Mucosa of descending colon (tissue), 3 donors: ENCODE results near the gene MEIKIN. TPM values are rescaled to one million over a fixed set of nuclear protein-coding genes. Genes with fewer than 3 reads are reported as not detected.

Experiments used
- ATAC-seq: fragments of 200-7000 bp; cut with Tn5 transposase; one replicate; pipeline ENCODE4 v1.9.1; 2020; ENCODE audit warnings: mild to moderate bottlenecking, moderate library complexity
- DNase-seq, 3 donors: peaks; one replicate each; pipeline ENCODE4 v3.0.0-alpha.2; 2020
- H3K36me3 ChIP-seq: fragments of 200-600 bp; one replicate; pipeline ENCODE4 v1.8.0; 2021; ENCODE audit warnings: low read depth, mild to moderate bottlenecking
- H3K4me1 ChIP-seq: fragments of 200-600 bp; one replicate; pipeline ENCODE4 v1.8.0; 2021; ENCODE audit warnings: low read depth, mild to moderate bottlenecking
- H3K4me3 ChIP-seq: fragments of 200-600 bp; one replicate; pipeline ENCODE4 v1.8.0; 2021; ENCODE audit warnings: mild to moderate bottlenecking
- H3K9me3 ChIP-seq: fragments of 200-600 bp; one replicate; pipeline ENCODE4 v1.8.0; 2021; ENCODE audit warnings: mild to moderate bottlenecking
- CTCF ChIP-seq: fragments of 200-600 bp; IDR thresholded peaks from one replicate; pipeline ENCODE4 v1.8.0; 2022; ENCODE audit warnings: antibody characterized with exemption, mild to moderate bottlenecking
- intact Hi-C, 2 donors: fragments of 100-400 bp; cut with DNase I in 1 of 2; cut with micrococcal nuclease in 1 of 2; formaldehyde crosslinking; loops; one replicate each; pipeline versions ENCODE4 v1.11.0 to v1.11.1; 2022; cut with DNase I, micrococcal nuclease
- total RNA-seq, 3 donors: library from RNA; stranded (reverse); fragmentation: NEBNext Ultra II Directional in 2 of 3; extraction: Animal tissue kit (Norgen Biotek cat#: 25700) in 2 of 3; gene quantifications; one replicate each; pipeline versions ENCODE4 v1.2.1 to v1.2.4, GENCODE V29; 2021 to 2023
- donor health status: DM: no; HTN: no; CAD: no; lungs with moderate emphysema.
- donor health status: DM: no; HTN: no; CAD: no.
- donor health status: DM: no; HTN: yes; CAD: no.

Gene MEIKIN
- total RNA-seq, 3 donors from 2014 or later, result not detected

GRCh38 chr5:131795879-131796792, 149.3 kb downstream of the MEIKIN start:
- H3K36me3 ChIP-seq, result no peaks in the 10 kb centered on the region
- H3K9me3 ChIP-seq, result no peaks in the 10 kb centered on the region
- no peak for TF ChIP-seq CTCF
- H3K4me3 ChIP-seq, result peak overlapping the region; percentile 92
- DNase-seq, result peak; percentile 64 to 81 (median 81)
- intact Hi-C loops, result loop anchor here in 1 of 2 donors (5.0 kb wide), 1 partner anchor 159 kb away; the partner anchor contains the start of gene RAPGEF6
- peaks cover 3% of the 10 kb centered on the region for H3K4me1 ChIP-seq
- peak; percentile 62 for ATAC-seq

- intact Hi-C loops, result loop anchor here in 1 of 2 donors (5.0 kb wide), 1 partner anchor 158 kb away; the partner anchor contains the start of gene RAPGEF6
- TF ChIP-seq CTCF, result no peak
- no peak for ATAC-seq
- DNase-seq, result no peak
- Histone ChIP-seq H3K4me1 (peaks cover 3% of the 10 kb centered on the region), H3K4me3 (no peak overlapping the region), H3K36me3 (no peaks in the 10 kb centered on the region), H3K9me3 (no peaks in the 10 kb centered on the region)
Observed at GRCh38 chr5:131795228-131795627, 150.2 kb downstream of the MEIKIN start.

- TF ChIP-seq CTCF, result no peak
- no peak overlapping the region for H3K4me3 ChIP-seq
- H3K36me3 ChIP-seq, result no peaks in the 10 kb centered on the region
- DNase-seq (no peak), ATAC-seq (no peak)
- H3K4me1 ChIP-seq, result peaks cover 3% of the 10 kb centered on the region
- no peaks in the 10 kb centered on the region for H3K9me3 ChIP-seq
- intact Hi-C loops, result no loop called here
Observed at GRCh38 chr5:131794586-131794985, 150.9 kb downstream of the MEIKIN start.

- intact Hi-C loops, result no loop called here
- no peak for TF ChIP-seq CTCF
Observed at GRCh38 chr5:131792896-131793295, 152.6 kb downstream of the MEIKIN start.

GRCh38 chr5:131791866-131792265, 153.6 kb downstream of the MEIKIN start:
- peaks cover 3% of the 10 kb centered on the region for H3K4me1 ChIP-seq
- DNase-seq (no peak), ATAC-seq (no peak)
- no peak for TF ChIP-seq CTCF
- intact Hi-C loops, result no loop called here
- H3K4me3 ChIP-seq, result no peak overlapping the region
- no peaks in the 10 kb centered on the region for H3K9me3 ChIP-seq
- no peaks in the 10 kb centered on the region for H3K36me3 ChIP-seq

More at GRCh38 chr5:131792896-131793295, 152.6 kb downstream of the MEIKIN start:
- Histone ChIP-seq H3K36me3 (no peaks in the 10 kb centered on the region), H3K4me3 (no peak overlapping the region), H3K9me3 (no peaks in the 10 kb centered on the region), H3K4me1 (peaks cover 3% of the 10 kb centered on the region)
- no peak for DNase-seq
- no peak for ATAC-seq
